Uterus (tissue), 2 donors: ENCODE results near the gene RSPH6A.

Source experiments
- CTCF ChIP-seq, 4 experiments: fragments of 200-600 bp in 2 of 4; fragments of 450-650 bp in 2 of 4; sonication (generic) in 2 of 4; IDR thresholded peaks; one replicate each; pipeline ENCODE4 v1.5.1; 2016 to 2019; ENCODE audit warnings: antibody characterized with exemption in 4 of 4, mild to moderate bottlenecking in 2 of 4, moderate library complexity in 1 of 4
- POLR2A ChIP-seq, 2 donors: fragments of 450-650 bp; IDR thresholded peaks; one replicate each; pipeline ENCODE4 v1.6.1; 2016; ENCODE audit warnings: antibody characterized with exemption in 2 of 2, mild to moderate bottlenecking in 1 of 2, moderate library complexity in 1 of 2

- TF ChIP-seq POLR2A (IDR thresholded peaks at IDR 0.05) (no peak), CTCF (IDR thresholded peaks at IDR 0.05) (no peak)
Measured at GRCh38 chr19:45789035-45789786, 25.9 kb downstream of the RSPH6A start.
